WTC11 (cell line): ENCODE results near the gene ZCCHC9.

Source experiments
- CREM ChIP-seq: sonication (generic); formaldehyde crosslinking; IDR thresholded peaks from 2 replicates; pipeline ENCODE4 v1.8.1; 2022; ENCODE audit warnings: mild to moderate bottlenecking, missing genetic modification reagents, moderate library complexity
- CTCF ChIP-seq: fragments of 200-600 bp; IDR thresholded peaks from 2 replicates; pipeline ENCODE4 v1.8.0; 2022; ENCODE audit warnings: antibody characterized with exemption
- ETV6 ChIP-seq: sonication (generic); formaldehyde crosslinking; IDR thresholded peaks from 2 replicates; pipeline ENCODE4 v1.8.1; 2022; ENCODE audit warnings: mild to moderate bottlenecking, missing genetic modification reagents
- MLX ChIP-seq: sonication (generic); formaldehyde crosslinking; IDR thresholded peaks from 2 replicates; pipeline ENCODE4 v1.8.1; 2023; ENCODE audit warnings: mild to moderate bottlenecking, missing genetic modification reagents, moderate library complexity
- NR1H2 ChIP-seq: sonication (generic); formaldehyde crosslinking; IDR thresholded peaks from 2 replicates; pipeline ENCODE4 v1.9.0; 2021; ENCODE audit warnings: mild to moderate bottlenecking, moderate library complexity, missing genetic modification reagents
- TEAD4 ChIP-seq: sonication (generic); formaldehyde crosslinking; IDR thresholded peaks from 2 replicates; pipeline ENCODE4 v1.8.0; 2022; ENCODE audit warnings: mild to moderate bottlenecking, missing genetic modification reagents
- ZNF232 ChIP-seq: sonication (generic); formaldehyde crosslinking; IDR thresholded peaks from 2 replicates; pipeline ENCODE4 v1.8.0; 2022; ENCODE audit warnings: mild to moderate bottlenecking, missing genetic modification reagents

GRCh38 chr5:81253875-81254274 lies 47.5 kb upstream of the ZCCHC9 start:
- TF ChIP-seq MLX (CRISPR knock-in tag) (no peak), CTCF (no peak), TEAD4 (CRISPR knock-in tag) (no peak), CREM (no peak), NR1H2 (CRISPR knock-in tag) (no peak), ETV6 (no peak), ZNF232 (no peak)
